A673 (cell line): Measurements from ENCODE around the gene PHLDB2. TPM values are rescaled to one million over a fixed set of nuclear protein-coding genes. Genes with fewer than 3 reads are reported as not detected.

ENCODE experiments used
- BruUV-seq: library from RNA; stranded (reverse); fragments of 400-500 nt; replicated peaks from 2 replicates; lab custom pipeline; 2021; lab: Mats Ljungman, UMichigan
- CTCF ChIA-PET: fragments of 300-600 bp; sonication (Branson Sonifier 250); formaldehyde crosslinking; loops from one replicate; lab custom pipeline; 2022; ENCODE audit warnings: antibody characterized with exemption; lab: Charles Lee
- POLR2A ChIA-PET: fragments of 300-600 bp; sonication (Branson Sonifier 250); formaldehyde crosslinking; loops from one replicate; lab custom pipeline; 2022; ENCODE audit warnings: antibody characterized with exemption; ENCODE audit not compliant: low non-redundant PET; lab: Charles Lee
- DNase-seq: peaks from one replicate; pipeline ENCODE4 v3.0.0-alpha.2; 2015; ENCODE audit warnings: low spot score
- H3K27ac ChIP-seq: fragments of 200-600 bp; sonication (generic); 2 replicates; pipeline ENCODE4 v1.5.1; 2016; ENCODE audit warnings: mixed run types, low read depth, mild to moderate bottlenecking, mixed read lengths, antibody characterized with exemption, low read length; ENCODE audit not compliant: poor library complexity, severe bottlenecking
- H3K27me3 ChIP-seq: fragments of 200-600 bp; sonication (generic); replicated peaks from 2 replicates; pipeline ENCODE4 v1.6.1; 2017; ENCODE audit warnings: mixed run types, low read depth, mild to moderate bottlenecking, mixed read lengths, antibody characterized with exemption, low read length; ENCODE audit not compliant: insufficient read depth, poor library complexity
- H3K36me3 ChIP-seq: fragments of 200-600 bp; sonication (generic); 2 replicates; pipeline ENCODE4 v1.6.1; 2016; ENCODE audit warnings: mixed run types, mild to moderate bottlenecking, mixed read lengths, antibody characterized with exemption, low read length; ENCODE audit not compliant: insufficient read depth, poor library complexity, severe bottlenecking
- H3K4me1 ChIP-seq: fragments of 200-600 bp; sonication (generic); 2 replicates; pipeline ENCODE4 v1.6.1; 2017; ENCODE audit warnings: mixed run types, mild to moderate bottlenecking, mixed read lengths, antibody characterized with exemption, low read length; ENCODE audit not compliant: insufficient read depth, poor library complexity, severe bottlenecking
- H3K4me3 ChIP-seq: fragments of 200-600 bp; sonication (generic); 2 replicates; pipeline ENCODE4 v1.5.1; 2016; ENCODE audit warnings: low read depth, mixed run types, mild to moderate bottlenecking, mixed read lengths, low read length; ENCODE audit not compliant: poor library complexity, severe bottlenecking
- H3K9me3 ChIP-seq: fragments of 200-600 bp; sonication (generic); 2 replicates; pipeline ENCODE4 v1.6.1; 2016; ENCODE audit warnings: mixed run types, low read depth, mild to moderate bottlenecking, mixed read lengths, antibody characterized with exemption, low read length; ENCODE audit not compliant: poor library complexity, severe bottlenecking
- EZH2 ChIP-seq: fragments of 200-600 bp; sonication (generic); IDR thresholded peaks from 2 replicates; pipeline ENCODE4 v1.6.1; 2017; ENCODE audit warnings: borderline replicate concordance, low read depth, mild to moderate bottlenecking, mixed read lengths, antibody characterized with exemption, low read length; ENCODE audit not compliant: poor library complexity, severe bottlenecking
- intact Hi-C: fragments of 100-400 bp; cut with micrococcal nuclease; formaldehyde crosslinking; loops from one replicate; pipeline ENCODE4 v1.10.0; 2022; ENCODE audit not compliant: unreplicated experiment
- total RNA-seq: library from RNA; stranded (reverse); gene quantifications from 2 replicates; pipeline ENCODE4 v1.2.3, GENCODE V29; 2021
- TF ChIP-seq, protein P1 (sequence below): fragments of 300-800, 200-600 bp; sonication (generic); conservative IDR thresholded peaks from 2 replicates; pipeline ENCODE4 v1.5.1; 2017; ENCODE audit warnings: low read depth, mild to moderate bottlenecking, antibody characterized with exemption, low read length, moderate library complexity, mixed read lengths

PHLDB2 gene
- total RNA-seq, 1 experiment from 2014 or later: 13.1 TPM

DNA sequence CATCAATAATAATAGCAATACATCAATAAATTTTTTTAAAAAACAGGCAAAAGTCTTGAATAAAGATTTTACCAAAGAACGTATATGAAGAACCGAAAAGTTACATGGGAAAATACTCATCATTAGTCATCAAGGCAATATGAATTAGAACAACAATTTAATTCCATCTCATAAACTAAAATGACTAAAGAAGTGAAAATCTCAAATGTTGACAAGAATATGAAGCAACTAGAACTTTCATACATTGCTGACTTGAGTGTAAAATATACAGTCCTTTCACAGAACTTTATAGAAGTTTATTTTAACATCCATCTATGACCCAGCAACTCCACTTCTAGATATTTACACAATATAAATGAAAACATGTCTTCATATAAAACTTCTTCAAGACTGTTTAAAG lies 84.5 kb downstream of the PHLDB2 start:
- Histone ChIP-seq H3K36me3 (no peaks in the 10 kb centered on the region), H3K4me3 (no peak overlapping the region), H3K27me3 (no peaks in the 10 kb centered on the region), H3K9me3 (no peaks in the 10 kb centered on the region), H3K27ac (no peak overlapping the region), H3K4me1 (peaks cover 3% of the 10 kb centered on the region)
- BruUV-seq: no TSS peak
- intact Hi-C loops: no loop called here
- ChIA-PET CTCF (no interaction called here), POLR2A (no interaction called here)
- no peak for DNase-seq
- TF ChIP-seq EZH2: no peak
- TF ChIP-seq, protein P1, sequence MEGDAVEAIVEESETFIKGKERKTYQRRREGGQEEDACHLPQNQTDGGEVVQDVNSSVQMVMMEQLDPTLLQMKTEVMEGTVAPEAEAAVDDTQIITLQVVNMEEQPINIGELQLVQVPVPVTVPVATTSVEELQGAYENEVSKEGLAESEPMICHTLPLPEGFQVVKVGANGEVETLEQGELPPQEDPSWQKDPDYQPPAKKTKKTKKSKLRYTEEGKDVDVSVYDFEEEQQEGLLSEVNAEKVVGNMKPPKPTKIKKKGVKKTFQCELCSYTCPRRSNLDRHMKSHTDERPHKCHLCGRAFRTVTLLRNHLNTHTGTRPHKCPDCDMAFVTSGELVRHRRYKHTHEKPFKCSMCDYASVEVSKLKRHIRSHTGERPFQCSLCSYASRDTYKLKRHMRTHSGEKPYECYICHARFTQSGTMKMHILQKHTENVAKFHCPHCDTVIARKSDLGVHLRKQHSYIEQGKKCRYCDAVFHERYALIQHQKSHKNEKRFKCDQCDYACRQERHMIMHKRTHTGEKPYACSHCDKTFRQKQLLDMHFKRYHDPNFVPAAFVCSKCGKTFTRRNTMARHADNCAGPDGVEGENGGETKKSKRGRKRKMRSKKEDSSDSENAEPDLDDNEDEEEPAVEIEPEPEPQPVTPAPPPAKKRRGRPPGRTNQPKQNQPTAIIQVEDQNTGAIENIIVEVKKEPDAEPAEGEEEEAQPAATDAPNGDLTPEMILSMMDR: no peak

DNA sequence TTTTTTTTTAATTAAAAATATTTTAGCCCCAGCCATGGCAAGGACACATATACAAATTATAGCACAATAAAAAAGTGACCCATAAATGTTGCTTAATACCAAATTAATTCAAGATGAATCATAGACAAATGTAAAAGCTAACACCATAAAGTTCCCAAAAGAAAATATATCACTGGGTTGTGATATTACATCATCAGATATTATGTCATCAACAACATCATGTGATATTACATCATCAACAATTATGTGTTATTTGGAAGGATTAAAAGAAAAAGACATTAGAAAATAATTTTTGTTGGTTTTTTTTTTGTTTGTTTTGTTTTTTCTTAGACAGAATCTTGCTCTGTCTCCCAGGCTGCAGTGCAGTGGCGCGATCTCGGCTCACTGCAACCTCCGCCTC lies 85.3 kb downstream of the PHLDB2 start:
- H3K36me3 ChIP-seq: no peaks in the 10 kb centered on the region
- no peak for TF ChIP-seq EZH2
- TF ChIP-seq, protein P1: no peak
- intact Hi-C loops: no loop called here

DNA sequence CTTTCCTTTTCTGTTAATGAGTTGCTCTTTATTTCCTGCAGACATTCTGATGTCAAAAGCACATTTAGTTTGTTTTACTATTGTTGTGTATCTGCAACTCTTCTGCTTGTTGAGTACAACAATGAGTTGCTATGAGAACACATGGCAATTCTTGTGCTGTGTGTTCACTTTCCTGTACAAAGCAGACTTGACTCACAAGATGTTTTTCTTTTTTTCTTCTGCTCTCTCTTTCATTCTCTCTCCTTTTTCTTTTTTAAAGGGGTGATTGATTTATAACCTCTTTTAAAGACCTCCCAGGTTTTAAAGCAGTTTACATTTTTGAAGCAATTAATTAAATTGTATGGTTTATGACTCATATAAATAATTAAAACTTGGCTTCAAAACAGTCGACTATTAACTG lies 88.2 kb downstream of the PHLDB2 start:
- no peaks in the 10 kb centered on the region for H3K36me3 ChIP-seq
- no peak for TF ChIP-seq EZH2
- TF ChIP-seq, protein P1: no peak
- peaks cover 8% of the 10 kb centered on the region for H3K4me1 ChIP-seq
- BruUV-seq: no TSS peak
- no peak for DNase-seq
- no peaks in the 10 kb centered on the region for H3K9me3 ChIP-seq
- intact Hi-C loops: no loop called here
- POLR2A ChIA-PET: no interaction called here
- no peak overlapping the region for H3K27ac ChIP-seq
- no peak overlapping the region for H3K4me3 ChIP-seq
- CTCF ChIA-PET: interaction anchor here (0.6 kb wide), 1 partner anchor 34 kb away, joined by 7 read pairs; no protein-coding TSS in a partner anchor
- H3K27me3 ChIP-seq: no peaks in the 10 kb centered on the region

More for the DNA sequence above, 85.3 kb downstream of the PHLDB2 start:
- no peak for DNase-seq
- Histone ChIP-seq H3K9me3 (no peaks in the 10 kb centered on the region), H3K4me1 (peaks cover 8% of the 10 kb centered on the region), H3K27me3 (no peaks in the 10 kb centered on the region), H3K27ac (no peak overlapping the region), H3K4me3 (no peak overlapping the region)
- POLR2A ChIA-PET: no interaction called here
- CTCF ChIA-PET: no interaction called here
- BruUV-seq: no TSS peak
